ENCODE measurements around the gene PRSS57.

The PRSS57 gene

GRCh38 chr19:658059-658839 lies 37.0 kb downstream of the PRSS57 start:
- no peak overlapping the region for H3K4me3 ChIP-seq (ENCODE audit: low read depth, low read length)
- TF ChIP-seq CTCF (IDR thresholded peaks at IDR 0.05; ENCODE audit: borderline replicate concordance, insufficient read depth, low read depth, low read length), result no peak

DNA sequence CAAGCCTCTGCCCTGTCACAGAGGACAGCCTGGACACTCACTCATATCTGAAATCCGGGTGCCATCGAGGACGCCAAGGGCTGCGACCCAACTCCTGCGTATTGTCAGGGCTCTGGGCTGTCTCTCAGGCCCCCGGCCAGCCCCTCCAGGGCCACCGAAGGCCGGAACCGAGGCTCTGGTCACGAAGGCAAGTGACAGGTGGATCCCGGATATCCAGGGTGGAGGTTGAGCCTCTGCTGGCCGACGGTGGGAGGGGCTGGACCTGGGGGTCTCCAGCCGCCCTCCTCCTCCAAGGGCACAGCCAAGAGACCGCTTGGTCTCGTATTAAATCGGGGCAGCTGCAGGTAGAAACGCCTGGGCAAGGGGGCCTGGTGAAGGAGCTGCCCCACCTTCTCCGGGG lies 37.6 kb downstream of the PRSS57 start:
- H3K4me3 ChIP-seq (ENCODE audit: low read depth, low read length), result no peak overlapping the region
- no peak for TF ChIP-seq CTCF (IDR thresholded peaks at IDR 0.05; ENCODE audit: borderline replicate concordance, insufficient read depth, low read depth, low read length)

- no peak for TF ChIP-seq CTCF (IDR thresholded peaks at IDR 0.05; ENCODE audit: borderline replicate concordance, insufficient read depth, low read depth, low read length)
These were observed 38.3 kb downstream of the PRSS57 start for GRCh38 chr19:656751-657559.

DNA sequence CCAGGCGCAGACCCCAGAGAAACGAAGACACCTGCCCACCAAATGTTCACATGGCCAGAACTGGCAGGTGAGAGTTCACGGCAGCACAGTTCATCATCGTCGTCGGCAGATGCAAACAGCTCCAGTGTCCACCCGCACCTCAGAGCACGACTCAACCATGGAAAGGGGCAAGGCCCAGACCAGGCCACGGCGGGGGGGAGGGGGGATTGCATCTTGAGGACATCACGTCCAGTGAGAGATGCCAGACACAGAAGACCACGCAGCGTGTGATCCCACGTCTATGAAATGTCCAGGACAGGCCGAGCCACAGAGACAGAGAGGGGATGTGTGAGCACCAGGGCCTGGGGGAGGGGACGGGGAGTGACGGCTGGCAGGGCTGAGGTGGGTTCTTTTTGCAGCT lies 39.6 kb downstream of the PRSS57 start:
- no peak for TF ChIP-seq CTCF (IDR thresholded peaks at IDR 0.05; ENCODE audit: borderline replicate concordance, insufficient read depth, low read depth, low read length)
- no peak overlapping the region for H3K4me3 ChIP-seq (ENCODE audit: low read depth, low read length)

More at GRCh38 chr19:656751-657559, 38.3 kb downstream of the PRSS57 start:
- H3K4me3 ChIP-seq (ENCODE audit: low read depth, low read length), result no peak overlapping the region

DNA sequence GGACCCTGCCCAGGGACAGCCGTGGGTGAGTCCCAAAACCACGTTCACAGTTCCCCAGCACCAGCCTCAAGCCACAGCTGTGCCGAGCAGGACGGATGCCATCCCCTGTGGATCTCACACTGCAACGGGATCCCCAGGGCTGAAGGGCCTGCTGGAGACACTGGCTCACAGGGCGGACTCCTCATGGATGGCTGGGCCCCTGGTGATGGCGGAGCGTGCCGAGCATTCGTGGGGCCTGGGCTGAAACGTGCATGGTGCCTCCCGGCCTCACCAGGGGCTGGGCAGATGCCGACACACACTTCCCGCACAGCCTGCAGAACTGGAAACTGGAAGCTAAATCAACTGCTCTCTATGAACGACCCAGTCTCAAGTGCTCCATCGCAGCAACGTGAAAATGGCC lies 41.8 kb downstream of the PRSS57 start:
- TF ChIP-seq CTCF (IDR thresholded peaks at IDR 0.05; ENCODE audit: borderline replicate concordance, insufficient read depth, low read depth, low read length), result no peak
- no peak overlapping the region for H3K4me3 ChIP-seq (ENCODE audit: low read depth, low read length)

DNA sequence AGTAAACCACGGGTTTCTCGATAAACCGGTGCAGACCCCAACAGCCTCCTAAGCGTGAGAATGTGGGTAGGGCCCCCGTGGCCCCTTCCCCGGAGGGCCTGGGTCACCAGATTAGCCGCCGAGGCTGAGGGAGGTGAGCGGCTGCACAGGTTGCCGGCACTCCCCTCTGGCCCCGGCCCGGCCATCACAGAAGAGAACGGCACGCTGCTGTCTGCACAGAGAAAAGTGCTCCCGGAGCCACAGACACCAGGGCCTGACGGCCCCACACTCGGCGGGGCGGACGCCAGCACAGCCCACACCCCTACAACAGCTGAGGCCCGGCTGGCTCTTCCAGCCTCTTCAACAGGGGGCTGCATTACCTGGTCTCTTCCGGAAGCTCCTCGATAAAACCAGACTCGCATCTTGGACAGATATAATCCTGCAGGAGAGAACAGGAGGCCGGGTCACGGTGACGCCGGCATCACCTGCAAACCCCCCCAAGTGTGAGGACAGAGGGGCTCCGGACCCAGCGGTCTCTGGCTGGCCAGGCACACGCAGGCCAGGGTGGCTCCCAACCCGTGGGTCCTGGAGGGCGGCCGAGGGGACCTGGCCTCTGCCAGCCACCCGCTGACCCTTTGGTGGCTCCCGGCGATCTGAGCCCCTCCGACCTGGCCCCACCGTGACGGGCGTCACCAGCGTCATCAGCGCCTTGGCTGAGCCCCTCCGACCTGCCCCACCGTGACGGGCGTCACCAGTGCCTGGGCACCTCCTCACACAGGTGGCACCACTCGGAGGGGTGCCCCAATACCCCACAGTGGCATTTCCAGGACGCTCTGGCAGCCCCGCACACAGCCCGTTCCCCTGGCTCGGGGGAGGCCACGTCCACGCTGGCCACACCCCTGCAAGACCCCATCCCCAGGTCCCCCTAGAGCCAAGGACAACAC lies 42.5 kb downstream of the PRSS57 start:
- H3K4me3 ChIP-seq (ENCODE audit: low read depth, low read length), result no peak overlapping the region
- TF ChIP-seq CTCF (IDR thresholded peaks at IDR 0.05; ENCODE audit: borderline replicate concordance, insufficient read depth, low read depth, low read length), result no peak
